Chondrocyte (in vitro differentiated cells): Measurements from ENCODE around the gene LIMD2. TPM values are rescaled to one million over a fixed set of nuclear protein-coding genes. Genes with fewer than 3 reads are reported as not detected.

Experiments
- DNase-seq: peaks from one replicate; pipeline ENCODE4 v3.0.0; 2021; ENCODE audit warnings: mixed read lengths, low spot score
- H3K27ac Mint-ChIP-seq: one replicate; pipeline ENCODE4 v1.8.0; 2021; ENCODE audit warnings: mild to moderate bottlenecking, moderate library complexity, mixed read lengths; ENCODE audit not compliant: unreplicated experiment
- H3K27me3 Mint-ChIP-seq: 2 replicates; pipeline ENCODE4 v1.8.0; 2021; ENCODE audit warnings: low read depth, mixed read lengths
- H3K36me3 Mint-ChIP-seq: 2 replicates; pipeline ENCODE4 v1.8.0; 2021; ENCODE audit warnings: low read depth, mixed read lengths
- H3K4me1 Mint-ChIP-seq: 2 replicates; pipeline ENCODE4 v1.8.0; 2021; ENCODE audit warnings: low read depth, mild to moderate bottlenecking, mixed read lengths
- H3K4me3 Mint-ChIP-seq: one replicate; pipeline ENCODE4 v1.8.0; 2021; ENCODE audit warnings: mild to moderate bottlenecking, moderate library complexity, mixed read lengths; ENCODE audit not compliant: unreplicated experiment
- H3K9me3 Mint-ChIP-seq: 2 replicates; pipeline ENCODE4 v1.8.0; 2021; ENCODE audit warnings: low read depth, mixed read lengths
- CTCF ChIP-seq: fragments of 200-600 bp; sonication (generic); IDR thresholded peaks from 2 replicates; pipeline ENCODE4 v1.5.0; 2021; ENCODE audit warnings: antibody characterized with exemption, mild to moderate bottlenecking, moderate library complexity
- total RNA-seq: library from RNA; stranded (reverse); gene quantifications from 3 replicates; pipeline ENCODE4 v1.2.1, GENCODE V29; 2021

The LIMD2 gene
- total RNA-seq, 1 donor from 2014 or later = 32.2 TPM

- H3K27ac Mint-ChIP-seq = peak overlapping the region; percentile 76
- TF ChIP-seq CTCF = peak; percentile 71
- no peak for DNase-seq
- H3K4me1 Mint-ChIP-seq = peaks cover 19% of the 10 kb centered on the region
- H3K9me3 Mint-ChIP-seq = no peaks in the 10 kb centered on the region
- H3K4me3 Mint-ChIP-seq = peak overlapping the region; percentile 63
- peaks cover 5% of the 10 kb centered on the region for H3K36me3 Mint-ChIP-seq
- H3K27me3 Mint-ChIP-seq = no peaks in the 10 kb centered on the region
These were observed 867 bp upstream of the LIMD2 start for GRCh38 chr17:63700528-63701455.

GRCh38 chr17:63698886-63699637, 863 bp downstream of the LIMD2 start:
- Mint-ChIP-seq H3K27me3 (no peaks in the 10 kb centered on the region), H3K9me3 (no peaks in the 10 kb centered on the region), H3K4me1 (peaks cover 19% of the 10 kb centered on the region), H3K27ac (peak overlapping the region; percentile 41), H3K36me3 (peaks cover 5% of the 10 kb centered on the region), H3K4me3 (peak overlapping the region; percentile 77)
- no peak for DNase-seq
- TF ChIP-seq CTCF = no peak

GRCh38 chr17:63698381-63698885, 1.5 kb downstream of the LIMD2 start:
- Mint-ChIP-seq H3K36me3 (peaks cover 2% of the 10 kb centered on the region), H3K4me3 (peak overlapping the region; percentile 77), H3K27me3 (no peaks in the 10 kb centered on the region), H3K4me1 (peaks cover 19% of the 10 kb centered on the region), H3K27ac (no peak overlapping the region), H3K9me3 (no peaks in the 10 kb centered on the region)
- DNase-seq = no peak
- TF ChIP-seq CTCF = no peak

GRCh38 chr17:63697341-63698286, 2.3 kb downstream of the LIMD2 start:
- no peaks in the 10 kb centered on the region for H3K36me3 Mint-ChIP-seq
- H3K4me1 Mint-ChIP-seq = peaks cover 14% of the 10 kb centered on the region
- H3K27ac Mint-ChIP-seq = peak overlapping the region; percentile 49
- H3K9me3 Mint-ChIP-seq = no peaks in the 10 kb centered on the region
- H3K27me3 Mint-ChIP-seq = no peaks in the 10 kb centered on the region
- peak; percentile 74 for TF ChIP-seq CTCF
- peak overlapping the region; percentile 48 for H3K4me3 Mint-ChIP-seq
- no peak for DNase-seq
